T follicular helper cell (primary cell): Measurements from ENCODE around the gene LMNTD2.

Source experiments
- DNase-seq: peaks from one replicate; pipeline ENCODE4 v3.0.0-alpha.2; 2020; ENCODE audit warnings: low read depth
- total RNA-seq, 2 experiments: gene quantifications; one replicate each; lab custom pipeline; 2026; lab: John Stamatoyannopoulos, UW

The LMNTD2 gene, protein sequence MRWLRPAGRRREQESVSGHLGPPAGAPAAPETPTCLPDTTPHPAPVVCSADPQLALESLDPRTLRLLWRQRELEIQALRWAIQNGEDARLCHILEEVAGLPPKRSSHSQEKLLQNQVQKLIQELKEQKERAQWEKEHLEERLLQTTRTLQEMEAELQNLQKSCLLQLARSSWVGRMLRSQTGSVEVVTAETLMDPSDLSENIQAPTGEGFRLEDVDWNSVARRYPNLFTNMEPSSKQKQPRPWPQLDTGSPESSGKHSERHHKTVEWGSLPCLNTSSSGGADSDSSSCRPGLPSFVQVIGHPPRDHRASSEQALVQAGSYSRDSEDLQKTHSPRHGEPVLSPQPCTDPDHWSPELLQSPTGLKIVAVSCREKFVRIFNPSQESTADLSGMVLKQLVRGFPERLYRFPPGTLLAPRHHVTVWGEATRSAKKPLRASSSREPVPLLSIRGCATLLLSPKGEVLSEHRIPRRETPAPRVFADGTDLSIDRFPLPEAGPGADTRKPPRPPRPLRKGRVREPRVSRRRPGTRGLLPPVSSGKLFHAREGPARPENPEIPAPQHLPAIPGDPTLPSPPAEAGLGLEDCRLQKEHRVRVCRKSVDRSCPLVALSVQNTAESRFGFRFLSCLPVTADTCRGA
- total RNA-seq = 0.52 to 5.8 reads per million in 2 experiments

- DNase-seq = peak; percentile 92
These were observed at the start of gene LMNTD2, which contains the start of gene RASSF7 for GRCh38 chr11:560305-561147. Gene LMNTD2 (minus strand): TSS chr11:560738. CDS start chr11:560716, 22 bp downstream. Gene RASSF7 (plus strand): TSS chr11:560970. CDS start chr11:561769, 799 bp downstream.

GRCh38 chr11:609341-609811 is 48.8 kb upstream of the LMNTD2 start:
- no peak for DNase-seq

- DNase-seq = no peak
These were observed 48.3 kb upstream of the LMNTD2 start for GRCh38 chr11:608791-609251.

DNA sequence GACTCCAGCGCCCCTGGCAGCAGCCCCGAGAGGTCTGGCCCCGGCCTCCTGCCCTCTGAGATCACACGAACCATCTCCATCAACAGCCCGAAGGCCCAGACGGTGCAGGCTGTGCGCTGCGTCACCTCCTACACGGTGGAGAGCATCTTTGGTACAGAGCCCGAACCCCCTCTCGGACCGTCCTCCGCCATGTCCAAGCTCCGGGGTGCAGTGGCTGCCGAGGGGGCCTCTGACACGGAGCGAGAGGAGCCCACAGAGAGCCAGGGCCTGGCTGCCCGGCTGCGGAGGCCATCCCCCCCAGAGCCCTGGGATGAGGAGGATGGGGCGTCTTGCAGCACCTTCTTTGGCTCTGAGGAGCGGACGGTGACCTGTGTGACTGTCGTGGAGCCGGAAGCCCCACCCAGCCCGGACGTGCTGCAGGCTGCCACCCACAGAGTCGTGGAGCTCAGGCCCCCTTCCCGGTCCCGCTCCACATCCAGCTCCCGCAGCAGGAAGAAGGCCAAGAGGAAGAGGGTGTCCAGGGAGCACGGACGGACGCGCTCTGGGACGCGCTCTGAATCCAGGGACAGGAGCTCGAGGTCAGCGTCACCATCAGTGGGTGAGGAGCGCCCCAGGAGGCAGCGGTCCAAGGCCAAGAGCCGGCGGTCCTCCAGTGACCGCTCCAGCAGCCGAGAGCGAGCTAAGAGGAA is 47.6 kb upstream of the LMNTD2 start:
- no peak for DNase-seq

GRCh38 chr11:607020-607780 is 46.7 kb upstream of the LMNTD2 start:
- DNase-seq = no peak

GRCh38 chr11:606245-606644 is 45.7 kb upstream of the LMNTD2 start:
- no peak for DNase-seq

- DNase-seq = no peak
These were observed 45.0 kb upstream of the LMNTD2 start for GRCh38 chr11:605286-606129.

GRCh38 chr11:603154-603553 is 42.6 kb upstream of the LMNTD2 start:
- no peak for DNase-seq

DNA sequence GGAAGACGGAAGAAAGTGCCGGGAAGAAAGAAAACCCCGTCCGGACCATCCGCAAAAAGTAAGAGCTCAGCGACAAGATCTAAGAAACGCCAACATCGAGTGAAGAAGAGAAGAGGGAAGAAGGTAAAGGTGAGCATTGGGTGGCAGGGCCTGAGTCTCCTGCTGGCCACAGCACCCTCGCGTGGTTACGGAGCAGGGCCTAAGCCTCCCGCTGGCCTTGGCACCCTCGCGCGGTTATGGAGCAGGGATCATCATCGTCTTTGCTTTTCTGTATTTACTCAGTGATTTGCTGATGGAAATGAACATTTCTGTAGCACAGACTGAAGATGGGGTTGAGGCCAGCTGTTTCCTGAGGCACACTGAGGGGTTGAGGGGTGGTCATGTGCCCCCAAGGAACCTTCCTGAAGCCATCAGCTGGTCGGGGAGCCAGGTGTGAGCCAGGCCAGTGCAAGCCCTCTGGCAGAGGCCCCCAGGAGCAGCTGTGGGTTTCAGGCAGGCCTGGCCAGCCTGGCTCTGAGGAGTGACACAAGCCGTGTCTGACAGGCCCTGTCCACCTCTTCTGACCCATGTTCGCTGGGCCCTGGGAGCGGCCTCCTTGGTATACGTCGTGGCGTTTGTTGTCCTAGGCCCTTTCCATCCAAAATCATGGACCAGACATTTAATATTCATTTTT is 41.2 kb upstream of the LMNTD2 start:
- DNase-seq = no peak

- no peak for DNase-seq
These were observed 37.6 kb upstream of the LMNTD2 start for GRCh38 chr11:598005-598680.

- no peak for DNase-seq
These were observed 36.7 kb upstream of the LMNTD2 start for GRCh38 chr11:597166-597725.

- DNase-seq = no peak
These were observed 35.8 kb upstream of the LMNTD2 start for GRCh38 chr11:596374-596773.

DNA sequence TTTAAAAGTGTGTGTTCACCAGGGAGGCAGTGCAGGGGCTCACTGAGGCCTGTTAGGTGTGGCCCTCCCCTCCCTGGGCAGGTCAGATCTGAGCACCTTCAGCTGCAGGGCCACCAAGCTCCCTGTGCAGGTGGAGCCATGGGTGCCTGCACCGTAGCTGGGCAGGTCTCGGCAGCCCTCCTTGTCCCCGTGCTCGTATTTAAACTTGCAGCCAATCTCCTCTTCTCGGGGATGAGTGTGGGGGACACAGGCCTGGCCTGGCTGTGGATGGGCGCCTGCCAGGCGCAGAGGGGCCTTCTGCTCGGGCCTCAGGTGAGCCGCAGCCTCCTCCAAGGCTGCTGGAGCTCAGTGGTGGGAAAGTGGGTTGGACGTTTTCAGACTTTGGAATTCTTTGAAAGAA is 34.9 kb upstream of the LMNTD2 start:
- no peak for DNase-seq

GRCh38 chr11:593347-593746 is 32.8 kb upstream of the LMNTD2 start:
- no peak for DNase-seq

DNA sequence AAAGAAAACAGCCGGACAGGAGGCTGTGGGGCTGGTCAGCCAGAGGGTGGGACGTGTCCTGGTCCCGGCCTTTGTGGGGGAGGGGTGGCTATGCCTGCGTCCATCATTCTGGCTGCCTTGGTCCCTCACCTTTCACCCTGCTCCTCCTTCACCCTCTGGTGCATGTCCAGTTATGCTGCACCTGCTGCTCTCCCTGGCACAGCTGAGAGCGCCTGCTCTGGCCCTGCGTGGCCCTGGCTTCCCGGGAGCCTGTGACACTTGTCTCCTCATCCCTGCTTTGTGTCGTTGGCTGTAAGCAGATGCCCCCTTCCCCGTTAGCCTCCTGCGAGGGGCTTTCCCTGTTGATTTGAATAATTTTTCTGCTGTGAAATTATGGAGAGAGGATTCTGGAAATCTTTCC is 32.4 kb upstream of the LMNTD2 start:
- DNase-seq = no peak

GRCh38 chr11:592501-592900 is 32.0 kb upstream of the LMNTD2 start:
- no peak for DNase-seq

DNA sequence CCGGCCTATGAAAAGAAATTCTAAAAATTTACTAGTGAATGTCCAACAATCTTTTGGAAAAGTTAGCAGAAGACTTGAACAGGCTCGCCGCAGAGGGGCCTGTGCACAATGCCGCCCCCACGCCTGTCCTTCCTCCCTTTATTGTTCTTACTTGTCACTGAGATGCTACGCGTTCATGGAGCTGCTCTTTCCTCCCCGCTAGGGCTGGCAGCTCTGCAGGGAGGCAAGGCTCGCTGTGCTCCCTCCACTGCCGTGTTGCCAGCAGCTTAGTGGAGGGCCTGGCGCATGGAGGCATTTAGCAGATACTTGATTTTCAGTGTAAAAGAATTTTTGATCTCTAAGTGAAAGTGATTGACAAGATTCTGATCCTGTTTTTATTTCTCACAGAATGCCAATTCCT is 30.5 kb upstream of the LMNTD2 start:
- DNase-seq = no peak

GRCh38 chr11:589798-590197 is 29.3 kb upstream of the LMNTD2 start:
- DNase-seq = no peak
